KBM-7 (cell line): ENCODE data around the gene EPS8L1.

Source experiments
- DNase-seq: peaks from one replicate; pipeline ENCODE4 v3.0.0-alpha.2; 2015
- in situ Hi-C: fragments of 300-500 bp; cut with MboI; formaldehyde crosslinking; loops from 2 replicates; pipeline ENCODE4 v1.14.3; 2020; ENCODE audit warnings: low sequenced_read_pairs, low pct_unique_long_range_greater_than_20kb, mixed read lengths

The EPS8L1 gene

GRCh38 chr19:55136399-55137102, 60.9 kb downstream of the EPS8L1 start:
- in situ Hi-C loops, result no loop called here
- DNase-seq, result no peak
